ENCODE measurements around the gene KRT2. TPM values are rescaled to one million over a fixed set of nuclear protein-coding genes. Genes with fewer than 3 reads are reported as not detected.

The KRT2 gene
- total RNA-seq, 1 donor from 2014 or later = not detected

DNA sequence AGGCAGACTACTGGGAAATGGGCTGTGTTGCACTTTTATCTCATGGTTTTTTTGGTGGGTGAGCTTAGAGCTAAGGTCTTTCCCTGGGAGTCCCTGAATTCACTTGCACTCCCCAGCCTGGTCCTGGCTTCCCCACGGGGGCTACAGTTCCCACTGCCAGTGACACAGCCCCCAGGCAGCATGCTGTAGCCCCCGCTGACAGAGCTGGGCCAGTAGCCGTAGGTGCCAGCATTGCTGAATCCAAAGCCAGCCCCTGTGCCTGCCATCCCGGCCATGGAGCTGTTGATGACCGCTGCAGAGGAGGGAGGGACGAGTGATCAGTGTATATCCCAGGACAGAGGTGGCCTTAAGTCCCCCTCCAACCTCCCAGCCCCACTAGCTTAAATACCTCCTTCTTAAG lies 43.9 kb downstream of the KRT2 start:
- H2AFZ ChIP-seq (ENCODE audit: low read depth, low read length) = no peak overlapping the region
- peaks cover 3% of the 10 kb centered on the region for H3K4me1 Mint-ChIP-seq (ENCODE audit: low read depth, unreplicated experiment)
- DNase-seq (ENCODE audit: low read depth) (no peak), FAIRE-seq (no peak)
- no peaks in the 10 kb centered on the region for H4K20me1 ChIP-seq (ENCODE audit: insufficient read depth, low read length)
- no peak overlapping the region for H3K4me3 ChIP-seq (ENCODE audit: insufficient read depth, low read depth, low read length)
- peaks cover 2% of the 10 kb centered on the region for H3K36me3 Mint-ChIP-seq (ENCODE audit: low read depth, unreplicated experiment)
- H3K4me1 ChIP-seq (ENCODE audit: insufficient read depth, low read length) = no peaks in the 10 kb centered on the region
- H3K27me3 ChIP-seq (ENCODE audit: insufficient read depth, low read length) = peaks cover 35% of the 10 kb centered on the region
- peaks cover 64% of the 10 kb centered on the region for H3K27me3 Mint-ChIP-seq (ENCODE audit: low read depth, unreplicated experiment)
- no peak overlapping the region for H3K4me2 ChIP-seq (ENCODE audit: low read length)
- H3K36me3 ChIP-seq (ENCODE audit: insufficient read depth, low read length) = no peaks in the 10 kb centered on the region
- H3K9me3 ChIP-seq (ENCODE audit: insufficient read depth, low read depth, low read length) = no peaks in the 10 kb centered on the region
- H3K4me3 Mint-ChIP-seq (ENCODE audit: unreplicated experiment) = no peak overlapping the region
- H3K9ac ChIP-seq (ENCODE audit: low read length) = no peak overlapping the region
- H3K79me2 ChIP-seq (ENCODE audit: insufficient read depth, low read length) = no peaks in the 10 kb centered on the region
- no peak for TF ChIP-seq EZH2 (IDR thresholded peaks at IDR 0.05; ENCODE audit: insufficient read depth, low read length)
- TF ChIP-seq, protein P1, sequence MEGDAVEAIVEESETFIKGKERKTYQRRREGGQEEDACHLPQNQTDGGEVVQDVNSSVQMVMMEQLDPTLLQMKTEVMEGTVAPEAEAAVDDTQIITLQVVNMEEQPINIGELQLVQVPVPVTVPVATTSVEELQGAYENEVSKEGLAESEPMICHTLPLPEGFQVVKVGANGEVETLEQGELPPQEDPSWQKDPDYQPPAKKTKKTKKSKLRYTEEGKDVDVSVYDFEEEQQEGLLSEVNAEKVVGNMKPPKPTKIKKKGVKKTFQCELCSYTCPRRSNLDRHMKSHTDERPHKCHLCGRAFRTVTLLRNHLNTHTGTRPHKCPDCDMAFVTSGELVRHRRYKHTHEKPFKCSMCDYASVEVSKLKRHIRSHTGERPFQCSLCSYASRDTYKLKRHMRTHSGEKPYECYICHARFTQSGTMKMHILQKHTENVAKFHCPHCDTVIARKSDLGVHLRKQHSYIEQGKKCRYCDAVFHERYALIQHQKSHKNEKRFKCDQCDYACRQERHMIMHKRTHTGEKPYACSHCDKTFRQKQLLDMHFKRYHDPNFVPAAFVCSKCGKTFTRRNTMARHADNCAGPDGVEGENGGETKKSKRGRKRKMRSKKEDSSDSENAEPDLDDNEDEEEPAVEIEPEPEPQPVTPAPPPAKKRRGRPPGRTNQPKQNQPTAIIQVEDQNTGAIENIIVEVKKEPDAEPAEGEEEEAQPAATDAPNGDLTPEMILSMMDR (IDR thresholded peaks at IDR 0.05; ENCODE audit: insufficient read depth, low read depth, low read length) = no peak
- no peak overlapping the region for H3K27ac ChIP-seq (ENCODE audit: low read depth, low read length)
- no peak overlapping the region for H3K27ac Mint-ChIP-seq (ENCODE audit: unreplicated experiment)
- peaks cover 6% of the 10 kb centered on the region for H3K9me3 Mint-ChIP-seq (ENCODE audit: unreplicated experiment)

DNA sequence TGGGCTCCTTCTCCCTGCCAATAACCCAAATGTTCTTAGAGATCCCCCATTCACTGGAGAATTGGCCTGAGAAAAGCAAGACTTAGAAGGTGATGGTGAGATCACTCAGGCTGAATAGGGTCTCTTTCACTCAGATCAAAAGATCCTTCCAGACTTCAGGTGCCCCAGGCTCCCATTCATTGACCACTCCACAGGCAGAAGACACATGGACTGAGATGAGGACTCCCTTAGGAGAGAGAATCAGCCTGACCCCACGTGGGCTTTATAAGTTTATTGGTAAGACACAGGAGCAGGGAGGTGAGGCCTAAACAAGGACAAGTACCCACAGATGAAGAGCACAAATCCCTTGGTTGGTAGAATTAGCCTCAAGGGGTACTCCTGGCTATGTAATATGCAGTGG lies 44.7 kb downstream of the KRT2 start:
- H3K27ac Mint-ChIP-seq (ENCODE audit: unreplicated experiment) = no peak overlapping the region

More for the DNA sequence above, 44.7 kb downstream of the KRT2 start:
- H3K36me3 ChIP-seq (ENCODE audit: insufficient read depth, low read length) = no peaks in the 10 kb centered on the region
- H3K4me3 Mint-ChIP-seq (ENCODE audit: unreplicated experiment) = no peak overlapping the region
- H3K36me3 Mint-ChIP-seq (ENCODE audit: low read depth, unreplicated experiment) = peaks cover 2% of the 10 kb centered on the region
- no peak overlapping the region for H3K9ac ChIP-seq (ENCODE audit: low read length)
- H4K20me1 ChIP-seq (ENCODE audit: insufficient read depth, low read length) = no peaks in the 10 kb centered on the region
- peaks cover 37% of the 10 kb centered on the region for H3K27me3 ChIP-seq (ENCODE audit: insufficient read depth, low read length)
- H3K4me3 ChIP-seq (ENCODE audit: insufficient read depth, low read depth, low read length) = no peak overlapping the region
- no peak overlapping the region for H2AFZ ChIP-seq (ENCODE audit: low read depth, low read length)
- TF ChIP-seq EZH2 (IDR thresholded peaks at IDR 0.05; ENCODE audit: insufficient read depth, low read length) = no peak
- TF ChIP-seq, protein P1 (IDR thresholded peaks at IDR 0.05; ENCODE audit: insufficient read depth, low read depth, low read length) = no peak
- H3K79me2 ChIP-seq (ENCODE audit: insufficient read depth, low read length) = no peaks in the 10 kb centered on the region
- H3K4me2 ChIP-seq (ENCODE audit: low read length) = no peak overlapping the region
- DNase-seq (ENCODE audit: low read depth) (no peak), FAIRE-seq (no peak)
- H3K4me1 ChIP-seq (ENCODE audit: insufficient read depth, low read length) = no peaks in the 10 kb centered on the region
- peaks cover 59% of the 10 kb centered on the region for H3K27me3 Mint-ChIP-seq (ENCODE audit: low read depth, unreplicated experiment)
- no peaks in the 10 kb centered on the region for H3K9me3 ChIP-seq (ENCODE audit: insufficient read depth, low read depth, low read length)
- no peak overlapping the region for H3K27ac ChIP-seq (ENCODE audit: low read depth, low read length)
- H3K9me3 Mint-ChIP-seq (ENCODE audit: unreplicated experiment) = peaks cover 6% of the 10 kb centered on the region
- H3K4me1 Mint-ChIP-seq (ENCODE audit: low read depth, unreplicated experiment) = peaks cover 5% of the 10 kb centered on the region

Measured in astrocyte (in vitro differentiated cells and primary cell).